Gastroesophageal sphincter (tissue), 3 donors: ENCODE results near the gene WDR45.

Source experiments
- CTCF ChIP-seq, 4 experiments: fragments of 200-600 bp in 2 of 4; fragments of 450-650 bp in 2 of 4; sonication (generic) in 1 of 4; IDR thresholded peaks; one replicate each; pipeline ENCODE4 v1.5.1; 2017 to 2019; ENCODE audit warnings: antibody characterized with exemption in 4 of 4, mild to moderate bottlenecking in 2 of 4, moderate library complexity in 2 of 4
- EP300 ChIP-seq: sonication (generic); formaldehyde crosslinking; IDR thresholded peaks from one replicate; pipeline ENCODE4 v1.6.1; 2017; ENCODE audit warnings: antibody characterized with exemption, mild to moderate bottlenecking
- POLR2A ChIP-seq, 2 donors: fragments of 450-650 bp; IDR thresholded peaks; one replicate each; pipeline ENCODE4 v1.6.1; 2017; ENCODE audit warnings: antibody characterized with exemption in 2 of 2, mild to moderate bottlenecking in 2 of 2, moderate library complexity in 1 of 2
- POLR2AphosphoS5 ChIP-seq: sonication (generic); formaldehyde crosslinking; IDR thresholded peaks from one replicate; pipeline ENCODE4 v1.6.1; 2017; ENCODE audit warnings: antibody characterized with exemption

- TF ChIP-seq CTCF (IDR thresholded peaks at IDR 0.05) (no peak), POLR2A (IDR thresholded peaks at IDR 0.05) (no peak), EP300 (no peak), POLR2AphosphoS5 (no peak)
Measured at GRCh38 chrX:49067285-49068120, 12.2 kb downstream of the WDR45 start.
